Measurements from ENCODE around the gene HEPHL1.

The HEPHL1 gene

GRCh38 chr11:94023856-94024255, 2.7 kb downstream of the HEPHL1 start:
- no peak for DNase-seq

GRCh38 chr11:94024547-94024946, 3.4 kb downstream of the HEPHL1 start:
- no peak for DNase-seq

GRCh38 chr11:94025690-94026394, 4.7 kb downstream of the HEPHL1 start:
- DNase-seq, result no peak

DNA sequence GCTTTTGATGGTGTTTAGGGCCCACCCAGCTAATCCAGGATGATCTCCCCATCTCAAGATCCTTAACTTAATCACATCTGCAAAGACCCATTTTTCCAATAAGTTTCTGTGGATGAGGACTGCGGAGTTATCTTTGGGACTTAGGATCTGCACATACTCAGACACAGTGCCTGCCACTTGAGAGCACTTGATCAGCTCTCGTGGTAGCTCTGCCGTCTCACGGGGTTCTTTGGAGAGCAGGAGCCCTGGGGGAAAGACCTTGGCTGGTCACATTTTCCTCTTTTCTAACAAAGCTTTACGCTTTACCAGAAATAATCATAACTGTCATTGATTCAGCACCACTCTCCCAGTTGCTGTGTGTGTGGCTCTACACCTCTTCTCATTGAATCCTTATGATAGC, 6.1 kb downstream of the HEPHL1 start:
- no peak for DNase-seq

DNA sequence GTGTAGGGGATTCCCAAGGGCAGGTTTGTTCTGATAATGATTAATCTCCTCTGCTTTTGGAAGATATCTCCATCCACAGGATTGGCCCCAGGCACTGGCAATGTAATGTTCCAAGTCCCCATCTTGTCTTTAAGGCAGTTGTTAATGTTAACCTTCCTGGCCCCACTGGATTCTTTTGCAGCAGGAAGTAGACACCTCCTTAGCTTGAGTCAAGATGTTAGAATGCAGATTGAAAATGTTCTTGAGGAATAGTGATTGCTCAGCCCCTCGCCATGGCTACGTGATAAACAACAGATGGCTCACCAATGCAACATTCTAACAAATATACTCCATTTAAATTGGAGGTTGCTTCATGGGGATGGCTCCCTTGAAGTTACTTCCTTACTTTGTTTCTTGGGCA, 7.3 kb downstream of the HEPHL1 start:
- no peak for DNase-seq

DNA sequence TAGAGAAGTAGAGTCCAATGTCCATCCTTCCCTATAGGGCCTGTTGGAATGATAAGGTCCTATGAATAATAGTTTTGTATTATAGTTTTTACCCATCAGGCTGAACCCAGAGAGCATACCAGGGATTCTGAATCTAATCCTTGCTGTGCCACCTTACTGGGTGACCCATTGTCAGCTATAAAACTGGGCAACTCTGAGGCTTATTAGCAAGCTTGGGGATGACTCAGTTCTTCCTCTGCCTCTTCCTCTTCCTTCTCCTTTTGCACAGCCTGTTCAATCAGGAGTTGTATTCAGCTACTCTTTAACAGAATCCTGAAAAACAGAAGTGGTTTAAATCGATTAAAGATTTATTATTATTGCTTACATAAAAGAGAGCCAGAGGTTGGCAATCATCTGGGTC, 8.9 kb downstream of the HEPHL1 start:
- peak; percentile 2 for DNase-seq

GRCh38 chr11:94031625-94032024, 10.5 kb downstream of the HEPHL1 start:
- no peak for DNase-seq

DNA sequence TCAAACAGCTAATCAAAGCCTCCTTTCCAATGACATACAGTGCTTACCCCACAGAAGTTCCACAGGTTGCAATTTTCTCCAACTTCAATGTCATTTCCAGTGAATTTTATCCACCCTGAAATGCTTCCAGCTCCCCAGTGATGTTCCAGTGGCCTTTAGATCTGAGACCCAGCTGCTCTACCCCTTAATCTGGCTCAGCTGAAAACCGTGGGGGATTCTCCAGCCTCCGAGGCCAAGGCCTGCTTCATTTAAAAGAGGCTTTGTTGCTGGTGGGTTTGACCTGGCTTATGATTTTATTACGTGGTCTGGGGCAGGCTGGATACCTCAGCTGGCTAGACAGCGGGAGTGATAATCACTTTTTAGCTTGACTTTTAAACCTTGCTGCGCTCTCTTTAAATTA, 10.9 kb downstream of the HEPHL1 start:
- no peak for DNase-seq

- no peak for DNase-seq
Measured at GRCh38 chr11:94032725-94033124, 11.6 kb downstream of the HEPHL1 start.

DNA sequence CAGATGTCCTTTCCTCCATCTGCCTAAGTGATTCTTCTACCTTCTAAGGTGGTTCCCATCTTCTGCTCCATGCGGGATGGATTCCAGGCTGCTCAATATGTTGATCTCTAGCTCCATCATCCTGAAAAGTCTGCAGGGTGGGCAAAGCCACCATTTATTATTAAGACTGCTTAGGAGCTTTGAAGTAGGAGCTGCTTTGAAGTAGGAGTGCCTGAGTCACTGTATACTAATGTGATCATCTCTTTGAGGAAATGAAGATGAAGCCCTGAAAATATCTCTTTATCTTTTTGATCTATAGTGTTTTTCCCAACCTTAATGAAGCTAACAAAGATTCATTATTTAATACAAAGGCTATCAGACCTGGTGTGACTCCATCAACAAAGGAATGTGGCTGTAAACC, 13.1 kb downstream of the HEPHL1 start:
- DNase-seq, result no peak

- no peak for DNase-seq
Measured at GRCh38 chr11:94036096-94036495, 14.9 kb downstream of the HEPHL1 start.

DNA sequence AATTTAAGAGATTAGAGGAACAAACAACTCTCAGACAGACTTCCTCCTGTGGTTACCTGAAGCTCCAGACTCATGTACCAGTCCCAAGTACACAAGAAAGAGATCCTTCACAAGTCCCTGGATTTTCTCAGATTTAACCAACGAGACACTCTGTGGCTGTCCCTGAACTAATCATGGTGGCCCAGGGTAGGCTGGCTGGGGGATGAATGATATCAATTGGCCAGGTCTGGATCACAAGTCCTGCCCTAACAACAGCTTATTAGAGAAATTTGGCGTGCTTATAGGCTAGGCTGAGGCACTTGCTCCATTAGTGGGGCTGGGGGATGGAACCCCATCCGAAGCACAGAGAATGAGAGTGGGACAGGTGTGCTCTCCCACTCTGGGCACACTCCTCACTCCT, 22.1 kb downstream of the HEPHL1 start:
- DNase-seq, result no peak

- DNase-seq, result no peak
Measured at GRCh38 chr11:94046796-94047195, 25.6 kb downstream of the HEPHL1 start.

DNA sequence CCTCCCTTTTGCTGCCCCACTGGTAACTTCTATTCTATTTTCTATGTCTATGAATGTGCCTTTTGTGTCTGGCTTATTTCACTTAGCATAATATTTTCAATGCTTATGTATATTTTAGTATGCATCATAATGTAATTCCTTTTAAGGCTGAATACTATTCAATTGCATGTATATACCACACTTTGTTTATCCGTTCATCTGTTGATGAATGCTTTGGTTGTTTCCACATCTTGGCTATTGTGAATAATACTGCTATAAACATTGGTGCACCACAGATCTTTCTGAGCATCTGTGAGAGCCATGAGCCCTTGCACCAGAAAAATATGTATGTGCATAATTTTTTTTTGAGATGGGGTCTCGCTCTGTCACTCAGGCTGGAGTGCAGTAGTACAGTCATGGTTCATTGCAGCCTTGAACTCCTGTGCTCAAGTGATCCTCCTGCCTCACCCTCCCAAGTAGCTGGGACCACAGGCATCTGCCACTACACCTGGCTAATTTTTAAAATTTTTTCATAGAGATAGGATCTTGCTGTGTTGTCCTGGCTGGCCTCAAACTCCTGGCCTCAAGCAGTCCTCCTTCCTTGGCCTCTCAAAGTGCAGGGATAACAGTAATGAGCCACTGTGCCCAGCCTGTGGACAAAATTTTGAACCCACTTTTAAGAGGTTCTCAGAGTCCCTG, 27.0 kb downstream of the HEPHL1 start:
- DNase-seq, result no peak

DNA sequence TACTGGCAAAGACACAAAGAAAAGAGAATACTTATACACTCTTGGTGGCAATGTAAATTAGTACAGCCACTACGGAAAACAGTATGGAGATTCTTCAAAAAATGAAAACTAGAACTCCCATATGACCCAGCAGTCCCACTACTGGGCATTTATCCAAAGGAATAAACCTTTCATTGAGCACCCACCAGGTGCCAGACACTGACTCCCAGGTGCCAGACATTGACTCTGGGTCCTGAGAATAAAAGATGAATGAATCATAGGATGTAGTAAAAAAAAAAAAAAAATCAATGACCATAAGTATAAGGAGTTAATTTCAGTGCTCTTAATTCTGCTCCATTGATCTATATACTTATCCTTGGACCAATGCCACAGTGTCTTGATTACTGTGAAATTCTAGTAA, 28.2 kb downstream of the HEPHL1 start:
- no peak for DNase-seq

DNA sequence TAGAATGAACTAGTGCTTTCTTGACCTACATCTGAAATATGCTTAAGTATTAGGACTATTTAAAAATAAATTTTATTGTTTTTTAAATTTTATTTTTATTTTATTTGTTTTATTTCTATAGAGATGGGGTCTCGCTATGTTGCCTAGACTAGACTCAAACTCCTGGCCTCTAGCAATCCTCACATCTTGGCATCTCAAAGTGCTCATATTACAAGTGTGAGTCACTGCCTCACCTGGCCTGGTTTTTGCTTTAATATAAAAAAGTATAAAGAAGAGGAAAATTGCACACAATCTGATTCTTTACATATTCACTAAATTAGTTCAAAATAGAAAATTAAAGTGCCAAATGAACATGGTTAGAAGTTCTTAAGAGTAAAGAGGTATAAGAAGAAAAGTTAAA, 37.5 kb downstream of the HEPHL1 start:
- no peak for DNase-seq

- no peak for DNase-seq
Measured at GRCh38 chr11:94059065-94059464, 37.9 kb downstream of the HEPHL1 start.

- no peak for DNase-seq
Measured at GRCh38 chr11:94060401-94060800, 39.2 kb downstream of the HEPHL1 start.

DNA sequence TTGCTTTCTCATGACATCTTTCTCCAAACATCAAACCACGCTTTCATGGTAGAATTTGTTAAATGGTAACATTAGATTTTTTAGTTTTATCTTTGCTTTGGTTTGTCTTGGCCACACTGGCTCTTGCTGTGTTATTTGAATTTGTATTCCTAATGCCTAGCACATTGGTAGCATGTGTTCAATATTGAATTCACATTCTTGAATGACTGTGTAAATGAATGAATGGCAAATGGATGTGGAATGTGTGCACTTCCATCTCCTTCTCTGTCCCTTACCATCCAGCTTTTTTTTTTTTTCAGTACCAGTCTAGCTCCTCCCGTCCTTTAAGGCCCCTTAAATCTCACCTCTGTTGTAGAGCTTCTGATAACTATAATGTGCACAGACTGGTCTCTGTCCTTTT, 41.2 kb downstream of the HEPHL1 start:
- DNase-seq, result no peak

DNA sequence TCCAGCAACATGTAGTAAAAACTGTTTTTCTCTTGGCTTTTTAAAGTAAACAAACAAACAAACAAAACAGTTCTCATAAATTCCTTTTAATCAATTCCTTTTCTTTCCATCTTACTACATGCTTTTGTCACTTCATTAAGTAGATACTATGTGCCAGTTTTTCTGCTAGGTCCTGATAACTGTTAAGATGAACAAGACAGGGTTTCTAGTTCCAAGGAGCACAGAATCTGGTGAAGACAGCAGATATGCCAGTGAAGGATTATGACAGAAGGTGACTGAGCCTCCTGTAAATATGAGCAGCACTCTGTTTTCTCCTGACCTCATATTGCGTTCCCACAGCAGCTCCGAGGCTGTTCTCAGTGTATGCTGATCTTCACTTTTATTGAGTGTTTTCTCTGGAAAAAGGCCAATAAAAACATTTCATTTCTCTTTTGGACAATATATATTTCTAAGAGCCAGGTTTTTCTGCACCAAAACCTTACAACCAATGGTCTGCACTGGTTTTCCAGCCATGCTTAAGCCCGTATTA, 45.8 kb downstream of the HEPHL1 start:
- DNase-seq, result no peak

DNA sequence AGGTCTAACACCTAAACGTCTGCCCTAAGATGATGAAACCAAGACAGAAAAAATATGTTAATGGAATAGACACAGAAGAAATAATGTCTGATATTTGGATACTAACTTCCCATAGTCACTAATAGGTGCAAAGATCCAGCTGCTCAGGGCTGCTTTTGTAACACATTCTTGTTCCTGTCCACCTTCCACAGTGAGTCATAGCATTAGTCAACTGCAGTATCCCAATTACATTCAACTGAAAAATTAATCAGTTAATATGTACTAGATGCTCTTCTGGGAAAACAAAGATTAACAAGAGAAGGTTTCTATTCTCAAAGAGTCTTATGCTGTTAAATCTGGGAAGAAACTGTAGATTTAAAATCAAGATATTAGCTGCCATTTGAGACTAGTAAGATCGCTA, 47.6 kb downstream of the HEPHL1 start:
- no peak for DNase-seq

GRCh38 chr11:94077552-94078293, 56.6 kb downstream of the HEPHL1 start:
- DNase-seq, result no peak

DNA sequence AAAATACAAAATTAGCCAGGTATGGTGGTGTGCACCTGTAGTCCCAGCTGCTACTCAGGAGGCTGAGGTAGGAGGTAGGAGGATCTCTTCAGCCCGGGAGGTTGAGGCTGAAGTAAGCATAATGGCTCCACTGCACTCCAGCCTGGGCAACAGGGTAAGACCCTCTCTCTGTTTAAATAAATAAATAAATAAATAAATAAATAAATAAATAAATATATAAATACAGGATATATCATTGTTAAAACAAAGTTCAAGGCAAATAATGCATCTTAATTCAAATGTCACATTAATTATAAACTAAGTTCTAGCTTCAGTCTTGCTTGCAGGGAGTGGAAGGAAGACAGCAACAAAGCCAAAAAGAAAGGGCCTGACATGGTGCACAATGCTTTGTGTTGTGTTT, 63.0 kb downstream of the HEPHL1 start:
- no peak for DNase-seq

DNA sequence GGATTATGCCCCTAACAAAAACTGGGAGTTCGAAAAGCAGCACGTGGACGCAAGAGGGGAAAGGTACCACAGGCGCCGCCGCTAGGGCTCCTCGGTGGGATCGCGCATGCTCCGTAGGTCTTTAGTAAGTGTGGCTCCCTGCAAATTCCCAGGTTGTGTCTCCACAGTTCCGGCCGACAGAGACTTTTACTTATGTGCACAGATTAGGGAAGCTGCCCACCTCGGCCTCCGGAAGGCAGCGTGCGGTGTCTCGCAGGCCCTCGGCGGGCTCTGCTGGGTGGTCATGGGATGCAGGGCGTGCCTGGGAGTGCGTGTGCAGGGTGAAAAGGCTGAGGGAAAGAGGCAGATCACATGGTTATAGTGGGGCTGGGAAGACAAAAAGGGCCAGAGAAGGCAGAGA, 67.8 kb downstream of the HEPHL1 start:
- DNase-seq, result no peak

Data from inflammatory macrophage treated with lipopolysaccharide for 4 hours (primary cell).